NCI-H128 (cell line): ENCODE data around the gene DNAJC9.

ENCODE experiments used
- DNase-seq: peaks from one replicate; lab custom pipeline; 2025; ENCODE audit not compliant: unreplicated experiment; lab: John Stamatoyannopoulos, UW

DNAJC9 gene

GRCh38 chr10:73239908-73240307 lies 7.1 kb downstream of the DNAJC9 start:
- DNase-seq = no peak

GRCh38 chr10:73238990-73239566 lies 8.0 kb downstream of the DNAJC9 start:
- DNase-seq = no peak

GRCh38 chr10:73234695-73235094 lies 12.4 kb downstream of the DNAJC9 start:
- DNase-seq = no peak

GRCh38 chr10:73233883-73234282 lies 13.2 kb downstream of the DNAJC9 start:
- no peak for DNase-seq

- no peak for DNase-seq
Measured at GRCh38 chr10:73232887-73233286, 14.2 kb downstream of the DNAJC9 start.

GRCh38 chr10:73229567-73229966 lies 17.5 kb downstream of the DNAJC9 start:
- no peak for DNase-seq

GRCh38 chr10:73228247-73228646 lies 18.8 kb downstream of the DNAJC9 start:
- DNase-seq = no peak

- no peak for DNase-seq
Measured at GRCh38 chr10:73226663-73227062, 20.4 kb downstream of the DNAJC9 start.

GRCh38 chr10:73225518-73225917 lies 21.5 kb downstream of the DNAJC9 start:
- no peak for DNase-seq

GRCh38 chr10:73220989-73221388 lies 26.1 kb downstream of the DNAJC9 start:
- no peak for DNase-seq

GRCh38 chr10:73219384-73219783 lies 27.7 kb downstream of the DNAJC9 start:
- DNase-seq = no peak

- no peak for DNase-seq
Measured at GRCh38 chr10:73218431-73219191, 28.4 kb downstream of the DNAJC9 start.

GRCh38 chr10:73217628-73218027 lies 29.4 kb downstream of the DNAJC9 start:
- DNase-seq = no peak

GRCh38 chr10:73215749-73216148 lies 31.3 kb downstream of the DNAJC9 start:
- DNase-seq = no peak

GRCh38 chr10:73211106-73211811 lies 35.8 kb downstream of the DNAJC9 start:
- DNase-seq = no peak

- DNase-seq = no peak
Measured at GRCh38 chr10:73210395-73211105, 36.5 kb downstream of the DNAJC9 start.

- DNase-seq = no peak
Measured at GRCh38 chr10:73209705-73210104, 37.4 kb downstream of the DNAJC9 start.

- no peak for DNase-seq
Measured at GRCh38 chr10:73207883-73208282, 39.2 kb downstream of the DNAJC9 start.

- DNase-seq = no peak
Measured at GRCh38 chr10:73206385-73206784, 40.7 kb downstream of the DNAJC9 start.

- DNase-seq = no peak
Measured at GRCh38 chr10:73205890-73206289, 41.2 kb downstream of the DNAJC9 start.

- no peak for DNase-seq
Measured at GRCh38 chr10:73205081-73205480, 42.0 kb downstream of the DNAJC9 start.
